ENCODE data around the gene GNG14. TPM values are rescaled to one million over a fixed set of nuclear protein-coding genes. Genes with fewer than 3 reads are reported as not detected.
A peak's percentile ranks its signal among the peaks of the same experiment; 100 is the strongest.

The GNG14 gene
- total and polyA plus RNA-seq, 2 experiments from 2014 or later: not detected

DNA sequence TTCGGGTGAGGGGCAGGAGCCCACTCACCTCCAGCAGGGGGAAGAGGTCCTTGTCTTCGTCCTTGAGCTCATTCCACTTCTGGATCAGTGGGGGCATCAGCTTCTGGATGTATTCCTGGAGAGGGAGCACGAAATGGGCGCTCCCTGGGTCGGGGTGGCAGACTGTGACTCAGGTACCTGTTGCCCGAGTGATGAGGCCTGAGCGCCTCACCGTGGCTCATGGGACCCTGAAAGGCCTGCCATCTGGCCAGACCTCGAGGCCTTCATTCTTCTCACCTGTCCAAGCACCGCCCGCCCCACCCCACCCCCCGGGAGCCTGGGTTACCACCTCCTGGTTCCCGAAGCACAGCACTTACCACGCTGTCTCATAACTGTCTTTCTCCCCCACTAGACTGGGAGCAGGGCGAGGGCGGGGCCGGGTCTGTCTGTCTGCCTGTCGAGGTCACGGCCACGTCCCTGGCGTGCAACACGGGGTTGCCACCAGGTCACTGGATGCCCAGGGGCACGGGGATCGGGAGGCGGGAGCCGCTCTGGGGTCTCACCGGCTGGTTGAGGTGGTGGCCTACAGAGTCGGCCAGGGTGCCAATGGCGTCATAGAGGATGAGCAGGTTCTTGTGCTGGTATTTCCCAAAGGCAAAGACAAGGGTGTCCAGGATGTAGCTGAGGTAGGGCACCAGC, 18.0 kb downstream of the GNG14 start:
- Histone ChIP-seq H3K27me3 (ENCODE audit: insufficient read depth) (no peaks in the 10 kb centered on the region), H2AFZ (no peak overlapping the region), H3K4me1 (ENCODE audit: insufficient read depth) (no peaks in the 10 kb centered on the region), H3K4me2 (no peak overlapping the region), H3K79me2 (replicated peaks; ENCODE audit: insufficient read depth) (peaks cover 4% of the 10 kb centered on the region; the same call in 1 of the 2 replicates), H4K20me1 (replicated peaks; ENCODE audit: insufficient read depth) (peaks cover 26% of the 10 kb centered on the region), H3K36me3 (ENCODE audit: insufficient read depth) (peaks cover 75% of the 10 kb centered on the region), H3K27ac (ENCODE audit: low read depth) (no peak overlapping the region), H3F3A (replicated peaks; ENCODE audit: low read depth) (peaks cover 61% of the 10 kb centered on the region), H3K4me3 (no peak overlapping the region), H3K9me2 (ENCODE audit: insufficient read depth) (no peaks in the 10 kb centered on the region)
- Mint-ChIP-seq H3K4me3 (no peak overlapping the region), H3K27me3 (ENCODE audit: insufficient read depth, low read depth, poor library complexity) (peaks cover 15% of the 10 kb centered on the region), H3K27ac (peak overlapping the region; percentile 59; the same call in 1 of the 2 replicates), H3K36me3 (ENCODE audit: low read depth) (peaks cover 93% of the 10 kb centered on the region), H3K4me1 (peaks cover 9% of the 10 kb centered on the region; the same call in 2 of the 3 replicates), H3K9me3 (no peaks in the 10 kb centered on the region)
- DNase-seq (ENCODE audit: low spot score) (no peak), ATAC-seq (no peak)
- TF ChIP-seq STAT1 (IDR thresholded peaks at IDR 0.05; ENCODE audit: unreplicated experiment): no peak
- TF ChIP-seq ZNF331 (CRISPR knock-in tag; IDR thresholded peaks at IDR 0.05; ENCODE audit: low read depth): no peak
- no peak for TF ChIP-seq ETS1 (IDR thresholded peaks at IDR 0.05)
- TF ChIP-seq POLR2AphosphoS5 (IDR thresholded peaks at IDR 0.05; ENCODE audit: low read depth): no peak
- TF ChIP-seq ZNF114 (CRISPR knock-in tag; IDR thresholded peaks at IDR 0.05): no peak
- TF ChIP-seq JUNB (IDR thresholded peaks at IDR 0.05; ENCODE audit: unreplicated experiment): no peak
- TF ChIP-seq, protein P1, sequence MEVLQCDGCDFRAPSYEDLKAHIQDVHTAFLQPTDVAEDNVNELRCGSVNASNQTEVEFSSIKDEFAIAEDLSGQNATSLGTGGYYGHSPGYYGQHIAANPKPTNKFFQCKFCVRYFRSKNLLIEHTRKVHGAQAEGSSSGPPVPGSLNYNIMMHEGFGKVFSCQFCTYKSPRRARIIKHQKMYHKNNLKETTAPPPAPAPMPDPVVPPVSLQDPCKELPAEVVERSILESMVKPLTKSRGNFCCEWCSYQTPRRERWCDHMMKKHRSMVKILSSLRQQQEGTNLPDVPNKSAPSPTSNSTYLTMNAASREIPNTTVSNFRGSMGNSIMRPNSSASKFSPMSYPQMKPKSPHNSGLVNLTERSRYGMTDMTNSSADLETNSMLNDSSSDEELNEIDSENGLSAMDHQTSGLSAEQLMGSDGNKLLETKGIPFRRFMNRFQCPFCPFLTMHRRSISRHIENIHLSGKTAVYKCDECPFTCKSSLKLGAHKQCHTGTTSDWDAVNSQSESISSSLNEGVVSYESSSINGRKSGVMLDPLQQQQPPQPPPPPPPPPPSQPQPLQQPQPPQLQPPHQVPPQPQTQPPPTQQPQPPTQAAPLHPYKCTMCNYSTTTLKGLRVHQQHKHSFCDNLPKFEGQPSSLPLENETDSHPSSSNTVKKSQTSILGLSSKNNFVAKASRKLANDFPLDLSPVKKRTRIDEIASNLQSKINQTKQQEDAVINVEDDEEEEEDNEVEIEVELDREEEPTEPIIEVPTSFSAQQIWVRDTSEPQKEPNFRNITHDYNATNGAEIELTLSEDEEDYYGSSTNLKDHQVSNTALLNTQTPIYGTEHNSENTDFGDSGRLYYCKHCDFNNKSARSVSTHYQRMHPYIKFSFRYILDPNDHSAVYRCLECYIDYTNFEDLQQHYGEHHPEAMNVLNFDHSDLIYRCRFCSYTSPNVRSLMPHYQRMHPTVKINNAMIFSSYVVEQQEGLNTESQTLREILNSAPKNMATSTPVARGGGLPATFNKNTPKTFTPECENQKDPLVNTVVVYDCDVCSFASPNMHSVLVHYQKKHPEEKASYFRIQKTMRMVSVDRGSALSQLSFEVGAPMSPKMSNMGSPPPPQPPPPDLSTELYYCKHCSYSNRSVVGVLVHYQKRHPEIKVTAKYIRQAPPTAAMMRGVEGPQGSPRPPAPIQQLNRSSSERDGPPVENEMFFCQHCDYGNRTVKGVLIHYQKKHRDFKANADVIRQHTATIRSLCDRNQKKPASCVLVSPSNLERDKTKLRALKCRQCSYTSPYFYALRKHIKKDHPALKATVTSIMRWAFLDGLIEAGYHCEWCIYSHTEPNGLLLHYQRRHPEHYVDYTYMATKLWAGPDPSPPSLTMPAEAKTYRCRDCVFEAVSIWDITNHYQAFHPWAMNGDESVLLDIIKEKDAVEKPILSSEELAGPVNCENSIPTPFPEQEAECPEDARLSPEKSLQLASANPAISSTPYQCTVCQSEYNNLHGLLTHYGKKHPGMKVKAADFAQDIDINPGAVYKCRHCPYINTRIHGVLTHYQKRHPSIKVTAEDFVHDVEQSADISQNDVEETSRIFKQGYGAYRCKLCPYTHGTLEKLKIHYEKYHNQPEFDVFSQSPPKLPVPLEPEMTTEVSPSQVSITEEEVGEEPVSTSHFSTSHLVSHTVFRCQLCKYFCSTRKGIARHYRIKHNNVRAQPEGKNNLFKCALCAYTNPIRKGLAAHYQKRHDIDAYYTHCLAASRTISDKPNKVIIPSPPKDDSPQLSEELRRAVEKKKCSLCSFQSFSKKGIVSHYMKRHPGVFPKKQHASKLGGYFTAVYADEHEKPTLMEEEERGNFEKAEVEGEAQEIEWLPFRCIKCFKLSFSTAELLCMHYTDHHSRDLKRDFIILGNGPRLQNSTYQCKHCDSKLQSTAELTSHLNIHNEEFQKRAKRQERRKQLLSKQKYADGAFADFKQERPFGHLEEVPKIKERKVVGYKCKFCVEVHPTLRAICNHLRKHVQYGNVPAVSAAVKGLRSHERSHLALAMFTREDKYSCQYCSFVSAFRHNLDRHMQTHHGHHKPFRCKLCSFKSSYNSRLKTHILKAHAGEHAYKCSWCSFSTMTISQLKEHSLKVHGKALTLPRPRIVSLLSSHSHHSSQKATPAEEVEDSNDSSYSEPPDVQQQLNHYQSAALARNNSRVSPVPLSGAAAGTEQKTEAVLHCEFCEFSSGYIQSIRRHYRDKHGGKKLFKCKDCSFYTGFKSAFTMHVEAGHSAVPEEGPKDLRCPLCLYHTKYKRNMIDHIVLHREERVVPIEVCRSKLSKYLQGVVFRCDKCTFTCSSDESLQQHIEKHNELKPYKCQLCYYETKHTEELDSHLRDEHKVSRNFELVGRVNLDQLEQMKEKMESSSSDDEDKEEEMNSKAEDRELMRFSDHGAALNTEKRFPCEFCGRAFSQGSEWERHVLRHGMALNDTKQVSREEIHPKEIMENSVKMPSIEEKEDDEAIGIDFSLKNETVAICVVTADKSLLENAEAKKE (CRISPR knock-in tag; IDR thresholded peaks at IDR 0.05): no peak
- TF ChIP-seq CTCF (conservative IDR thresholded peaks at IDR 0.05; ENCODE audit: low read depth in 2 of 2): no peak
- TF ChIP-seq CREB1 (CRISPR knock-in tag; IDR thresholded peaks at IDR 0.05; ENCODE audit: low read depth): no peak
- no peak for TF ChIP-seq EZH2 (IDR thresholded peaks at IDR 0.05; ENCODE audit: low read depth, unreplicated experiment)
- TF ChIP-seq, protein P2, sequence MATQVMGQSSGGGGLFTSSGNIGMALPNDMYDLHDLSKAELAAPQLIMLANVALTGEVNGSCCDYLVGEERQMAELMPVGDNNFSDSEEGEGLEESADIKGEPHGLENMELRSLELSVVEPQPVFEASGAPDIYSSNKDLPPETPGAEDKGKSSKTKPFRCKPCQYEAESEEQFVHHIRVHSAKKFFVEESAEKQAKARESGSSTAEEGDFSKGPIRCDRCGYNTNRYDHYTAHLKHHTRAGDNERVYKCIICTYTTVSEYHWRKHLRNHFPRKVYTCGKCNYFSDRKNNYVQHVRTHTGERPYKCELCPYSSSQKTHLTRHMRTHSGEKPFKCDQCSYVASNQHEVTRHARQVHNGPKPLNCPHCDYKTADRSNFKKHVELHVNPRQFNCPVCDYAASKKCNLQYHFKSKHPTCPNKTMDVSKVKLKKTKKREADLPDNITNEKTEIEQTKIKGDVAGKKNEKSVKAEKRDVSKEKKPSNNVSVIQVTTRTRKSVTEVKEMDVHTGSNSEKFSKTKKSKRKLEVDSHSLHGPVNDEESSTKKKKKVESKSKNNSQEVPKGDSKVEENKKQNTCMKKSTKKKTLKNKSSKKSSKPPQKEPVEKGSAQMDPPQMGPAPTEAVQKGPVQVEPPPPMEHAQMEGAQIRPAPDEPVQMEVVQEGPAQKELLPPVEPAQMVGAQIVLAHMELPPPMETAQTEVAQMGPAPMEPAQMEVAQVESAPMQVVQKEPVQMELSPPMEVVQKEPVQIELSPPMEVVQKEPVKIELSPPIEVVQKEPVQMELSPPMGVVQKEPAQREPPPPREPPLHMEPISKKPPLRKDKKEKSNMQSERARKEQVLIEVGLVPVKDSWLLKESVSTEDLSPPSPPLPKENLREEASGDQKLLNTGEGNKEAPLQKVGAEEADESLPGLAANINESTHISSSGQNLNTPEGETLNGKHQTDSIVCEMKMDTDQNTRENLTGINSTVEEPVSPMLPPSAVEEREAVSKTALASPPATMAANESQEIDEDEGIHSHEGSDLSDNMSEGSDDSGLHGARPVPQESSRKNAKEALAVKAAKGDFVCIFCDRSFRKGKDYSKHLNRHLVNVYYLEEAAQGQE (IDR thresholded peaks at IDR 0.05; ENCODE audit: unreplicated experiment): no peak
- no peak for TF ChIP-seq NANOG (IDR thresholded peaks at IDR 0.05; ENCODE audit: borderline replicate concordance)
- TF ChIP-seq EZH2phosphoT487 (IDR thresholded peaks at IDR 0.05; ENCODE audit: unreplicated experiment): no peak

Data from GM23338 (cell line).